Measurements from ENCODE around the gene SFT2D3. TPM values are rescaled to one million over a fixed set of nuclear protein-coding genes. Genes with fewer than 3 reads are reported as not detected.
"Not testable (repeated sequence)": the region's sequence is repeated elsewhere in the genome, so short reads cannot be mapped to it uniquely, and the experiment has no call there.

Gene SFT2D3
- total RNA-seq, 1 donor from 2014 or later, result 5.9 TPM

DNA sequence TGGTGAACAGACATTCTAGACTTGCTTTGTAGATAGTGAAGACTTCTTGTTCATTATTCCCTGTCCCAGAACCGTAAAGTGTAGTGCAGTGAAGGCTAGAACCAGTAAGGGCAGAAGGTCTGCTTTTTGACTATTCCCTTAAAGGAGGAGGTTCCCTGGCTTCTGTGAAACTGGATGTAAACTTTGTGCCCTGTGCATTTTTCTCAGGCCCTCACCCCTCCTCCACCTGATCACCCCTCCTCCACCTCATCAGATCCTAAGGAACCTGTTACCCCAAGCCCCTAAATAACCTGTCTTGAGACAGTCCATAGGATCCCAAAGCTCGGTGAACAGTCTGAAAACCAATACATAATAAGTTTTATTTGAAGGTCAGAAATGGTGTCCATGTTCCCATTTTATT is 33.7 kb downstream of the SFT2D3 start:
- Mint-ChIP-seq H3K27me3 (ENCODE audit: low read depth) (no peaks in the 10 kb centered on the region), H3K4me1 (ENCODE audit: low read depth) (peaks cover 14% of the 10 kb centered on the region), H3K9me3 (no peaks in the 10 kb centered on the region), H3K4me3 (ENCODE audit: low read depth) (no peak overlapping the region), H3K27ac (no peak overlapping the region), H3K36me3 (ENCODE audit: low read depth) (peaks cover 42% of the 10 kb centered on the region)
- no peak for DNase-seq (ENCODE audit: low spot score)
- intact Hi-C loops (cut with micrococcal nuclease), result no loop called here

- intact Hi-C loops (cut with micrococcal nuclease), result no loop called here
- no peak overlapping the region for H3K27ac Mint-ChIP-seq
- H3K4me3 Mint-ChIP-seq (ENCODE audit: low read depth), result no peak overlapping the region
- no peaks in the 10 kb centered on the region for H3K9me3 Mint-ChIP-seq
- H3K4me1 Mint-ChIP-seq (ENCODE audit: low read depth), result peaks cover 14% of the 10 kb centered on the region
- H3K27me3 Mint-ChIP-seq (ENCODE audit: low read depth), result no peaks in the 10 kb centered on the region
- H3K36me3 Mint-ChIP-seq (ENCODE audit: low read depth), result peaks cover 46% of the 10 kb centered on the region
- no peak for DNase-seq (ENCODE audit: low spot score)
Observed at GRCh38 chr2:127735537-127736399, 34.5 kb downstream of the SFT2D3 start.

GRCh38 chr2:127737892-127738291 is 36.6 kb downstream of the SFT2D3 start:
- no peak overlapping the region for H3K4me3 Mint-ChIP-seq (ENCODE audit: low read depth)
- peaks cover 25% of the 10 kb centered on the region for H3K4me1 Mint-ChIP-seq (ENCODE audit: low read depth)
- intact Hi-C loops (cut with micrococcal nuclease), result no loop called here
- H3K9me3 Mint-ChIP-seq, result no peaks in the 10 kb centered on the region
- peaks cover 57% of the 10 kb centered on the region for H3K36me3 Mint-ChIP-seq (ENCODE audit: low read depth)
- no peaks in the 10 kb centered on the region for H3K27me3 Mint-ChIP-seq (ENCODE audit: low read depth)
- no peak for DNase-seq (ENCODE audit: low spot score)
- no peak overlapping the region for H3K27ac Mint-ChIP-seq

DNA sequence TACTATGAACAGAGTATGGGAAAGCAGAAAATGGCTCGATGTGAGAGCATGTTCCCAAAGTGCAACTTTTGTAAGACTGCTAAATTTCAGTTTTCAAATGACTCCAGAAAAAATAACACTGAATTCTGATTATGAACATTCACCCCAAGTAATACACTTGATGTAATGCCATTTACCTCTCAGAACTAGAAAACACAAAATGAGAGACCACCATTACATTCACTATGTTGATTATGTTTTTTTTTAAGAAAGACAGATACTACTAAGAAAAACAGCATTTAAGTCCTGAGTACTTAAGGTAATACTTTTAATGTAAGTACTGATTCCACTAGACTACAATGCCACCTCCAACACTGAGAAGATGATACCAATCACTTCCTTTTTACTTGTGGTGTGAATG is 38.5 kb downstream of the SFT2D3 start:
- DNase-seq (ENCODE audit: low spot score), result no peak
- H3K9me3 Mint-ChIP-seq, result no peaks in the 10 kb centered on the region
- H3K27me3 Mint-ChIP-seq (ENCODE audit: low read depth), result no peaks in the 10 kb centered on the region
- intact Hi-C loops (cut with micrococcal nuclease), result loop anchor here (5.0 kb wide), 2 partner anchors 37 to 73 kb away; partner anchors contain the start of genes SFT2D3 and WDR33
- H3K4me1 Mint-ChIP-seq (ENCODE audit: low read depth), result peaks cover 38% of the 10 kb centered on the region
- H3K36me3 Mint-ChIP-seq (ENCODE audit: low read depth), result peaks cover 72% of the 10 kb centered on the region
- H3K4me3 Mint-ChIP-seq (ENCODE audit: low read depth), result no peak overlapping the region
- no peak overlapping the region for H3K27ac Mint-ChIP-seq

GRCh38 chr2:127740665-127741288 is 39.5 kb downstream of the SFT2D3 start:
- intact Hi-C loops (cut with micrococcal nuclease), result loop anchor here (5.0 kb wide), 2 partner anchors 38 to 72 kb away; partner anchors contain the start of genes SFT2D3 and WDR33

DNA sequence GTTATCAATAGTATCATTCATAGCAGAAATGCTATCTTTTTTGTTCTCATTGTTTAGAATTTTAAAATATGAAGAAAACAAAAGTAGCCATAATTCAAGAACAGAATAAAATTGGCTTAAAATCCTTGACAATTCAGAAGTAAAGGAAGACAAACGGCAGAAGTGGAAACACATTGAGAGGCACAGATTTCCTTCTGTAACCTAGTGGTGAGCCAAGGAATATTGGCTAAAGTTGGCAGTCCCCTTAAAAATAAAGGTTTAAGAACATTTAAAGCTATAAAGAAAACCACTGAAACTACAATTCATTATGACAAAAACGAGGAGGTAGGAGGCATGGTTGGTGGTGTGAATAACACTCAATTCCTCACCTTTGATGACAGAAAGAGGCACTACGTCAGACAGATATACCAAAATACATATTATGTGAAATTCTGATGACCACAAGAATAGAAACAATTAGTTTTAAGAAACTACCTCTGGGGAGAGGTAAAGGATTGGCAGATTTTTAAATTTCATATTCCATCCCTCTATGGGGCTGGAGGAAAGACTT is 42.3 kb downstream of the SFT2D3 start:
- no peaks in the 10 kb centered on the region for H3K27me3 Mint-ChIP-seq (ENCODE audit: low read depth)
- H3K4me1 Mint-ChIP-seq (ENCODE audit: low read depth), result peaks cover 36% of the 10 kb centered on the region
- H3K9me3 Mint-ChIP-seq, result no peaks in the 10 kb centered on the region
- no peak overlapping the region for H3K27ac Mint-ChIP-seq
- peaks cover 72% of the 10 kb centered on the region for H3K36me3 Mint-ChIP-seq (ENCODE audit: low read depth)
- DNase-seq (ENCODE audit: low spot score), result no peak
- intact Hi-C loops (cut with micrococcal nuclease), result loop anchor here (5.0 kb wide), 2 partner anchors 41 to 69 kb away; partner anchors contain the start of genes SFT2D3 and WDR33
- H3K4me3 Mint-ChIP-seq (ENCODE audit: low read depth), result no peak overlapping the region

More at GRCh38 chr2:127740665-127741288, 39.5 kb downstream of the SFT2D3 start:
- H3K4me3 Mint-ChIP-seq (ENCODE audit: low read depth), result no peak overlapping the region
- peaks cover 79% of the 10 kb centered on the region for H3K36me3 Mint-ChIP-seq (ENCODE audit: low read depth)
- no peaks in the 10 kb centered on the region for H3K9me3 Mint-ChIP-seq
- peaks cover 40% of the 10 kb centered on the region for H3K4me1 Mint-ChIP-seq (ENCODE audit: low read depth)
- no peaks in the 10 kb centered on the region for H3K27me3 Mint-ChIP-seq (ENCODE audit: low read depth)
- no peak for DNase-seq (ENCODE audit: low spot score)
- H3K27ac Mint-ChIP-seq, result peak overlapping the region; percentile 56

GRCh38 chr2:127747621-127748020 is 46.3 kb downstream of the SFT2D3 start:
- Mint-ChIP-seq H3K4me1 (ENCODE audit: low read depth) (peaks cover 21% of the 10 kb centered on the region), H3K36me3 (ENCODE audit: low read depth) (peaks cover 60% of the 10 kb centered on the region), H3K9me3 (no peaks in the 10 kb centered on the region), H3K4me3 (ENCODE audit: low read depth) (no peak overlapping the region), H3K27ac (no peak overlapping the region), H3K27me3 (ENCODE audit: low read depth) (no peaks in the 10 kb centered on the region)
- intact Hi-C loops (cut with micrococcal nuclease), result no loop called here
- DNase-seq (ENCODE audit: low spot score), result no peak

DNA sequence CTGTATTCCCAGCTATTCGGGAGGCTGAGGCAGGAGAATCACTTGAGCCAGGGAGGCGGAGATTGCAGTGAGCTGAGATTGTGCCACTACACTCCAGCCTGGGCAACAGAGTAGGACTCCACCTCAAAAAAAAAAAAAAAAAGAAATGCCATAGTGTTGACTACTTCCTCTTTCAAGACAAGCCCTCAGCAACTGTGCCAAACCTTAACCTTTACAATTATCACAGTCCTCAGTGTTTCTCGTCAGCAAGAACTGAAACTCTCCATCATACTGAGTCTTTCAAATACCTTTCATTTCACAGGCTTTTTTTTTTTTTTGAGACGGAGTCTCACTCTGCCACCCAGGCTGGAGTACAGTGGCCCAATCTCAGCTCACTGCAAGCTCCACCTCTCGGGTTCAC is 48.2 kb downstream of the SFT2D3 start:
- H3K27me3 Mint-ChIP-seq (ENCODE audit: low read depth); H3K9me3 Mint-ChIP-seq; DNase-seq (ENCODE audit: low spot score); H3K4me3 Mint-ChIP-seq (ENCODE audit: low read depth); H3K27ac Mint-ChIP-seq; intact Hi-C loops (cut with micrococcal nuclease): not testable (repeated sequence)
- H3K4me1 Mint-ChIP-seq (ENCODE audit: low read depth), result peaks cover 13% of the 10 kb centered on the region
- H3K36me3 Mint-ChIP-seq (ENCODE audit: low read depth), result peaks cover 51% of the 10 kb centered on the region

GRCh38 chr2:127753374-127753773 is 52.1 kb downstream of the SFT2D3 start:
- Mint-ChIP-seq H3K4me3 (ENCODE audit: low read depth) (no peak overlapping the region), H3K36me3 (ENCODE audit: low read depth) (peaks cover 36% of the 10 kb centered on the region), H3K27ac (peak overlapping the region; percentile 10), H3K4me1 (ENCODE audit: low read depth) (peaks cover 9% of the 10 kb centered on the region), H3K9me3 (no peaks in the 10 kb centered on the region), H3K27me3 (ENCODE audit: low read depth) (no peaks in the 10 kb centered on the region)
- intact Hi-C loops (cut with micrococcal nuclease), result no loop called here
- DNase-seq (ENCODE audit: low spot score), result no peak

DNA sequence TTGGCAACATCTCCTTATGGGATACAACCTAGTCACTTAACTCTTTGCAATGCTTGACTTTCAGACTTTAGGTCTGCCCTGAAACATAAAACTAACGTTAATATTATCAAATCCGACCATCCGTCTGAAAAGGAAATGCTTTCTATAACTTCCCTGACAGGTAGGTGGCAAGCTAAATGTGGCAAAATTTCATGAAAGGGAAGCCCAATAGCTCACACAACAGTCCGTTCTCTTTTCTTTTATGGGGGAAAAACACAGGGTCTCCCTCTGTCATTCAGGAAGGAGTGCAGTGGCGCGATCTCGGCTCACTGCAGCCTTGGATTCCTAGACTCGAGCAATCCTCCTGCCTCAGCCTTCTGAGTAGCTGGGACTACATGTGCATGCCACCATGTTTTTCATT is 52.9 kb downstream of the SFT2D3 start:
- no peak overlapping the region for H3K27ac Mint-ChIP-seq
- H3K4me3 Mint-ChIP-seq (ENCODE audit: low read depth), result no peak overlapping the region
- DNase-seq (ENCODE audit: low spot score), result no peak
- no peaks in the 10 kb centered on the region for H3K9me3 Mint-ChIP-seq
- intact Hi-C loops (cut with micrococcal nuclease), result no loop called here
- H3K4me1 Mint-ChIP-seq (ENCODE audit: low read depth), result peaks cover 9% of the 10 kb centered on the region
- H3K27me3 Mint-ChIP-seq (ENCODE audit: low read depth), result no peaks in the 10 kb centered on the region
- H3K36me3 Mint-ChIP-seq (ENCODE audit: low read depth), result peaks cover 37% of the 10 kb centered on the region

Other genes with a start within 250 kb of the SFT2D3 start
- gene IWS1, start 175.0 kb upstream of the SFT2D3 start, total RNA-seq, result 54.7 and 58.1 TPM in 2 replicates
- 0.07 and 0.30 TPM in 2 replicates for gene MYO7B, start 165.8 kb upstream of the SFT2D3 start, total RNA-seq
- not detected in 2 replicates for gene GPR17, start 55.3 kb upstream of the SFT2D3 start, total RNA-seq
- 8.2 and 8.8 TPM in 2 replicates for gene LIMS2, start 26.0 kb upstream of the SFT2D3 start, total RNA-seq
- 74.2 and 76.5 TPM in 2 replicates for gene WDR33, start 109.7 kb downstream of the SFT2D3 start, total RNA-seq
- 62.8 and 63.4 TPM in 2 replicates for gene POLR2D, start 156.7 kb downstream of the SFT2D3 start, total RNA-seq
- gene AMMECR1L, start 184.5 kb downstream of the SFT2D3 start, total RNA-seq, result 19.3 and 19.4 TPM in 2 replicates